ENCODE measurements around the gene ZNF594.
"Not testable (repeated sequence)": the region's sequence is repeated elsewhere in the genome, so short reads cannot be mapped to it uniquely, and the experiment has no call there.

The ZNF594 gene

GRCh38 chr17:5234645-5235576 lies 43.2 kb upstream of the ZNF594 start, which contains the start of gene SCIMP:
TSS of gene SCIMP (minus strand) at chr17:5234860. CDS start at chr17:5234755, 105 bp downstream.
- no peaks in the 10 kb centered on the region for H3K4me1 ChIP-seq (ENCODE audit: control insufficient read depth in 1 of 2, insufficient read depth in 1 of 2, low read depth in 1 of 2, low read length in 1 of 2)
- H3K27me3 ChIP-seq: no peaks in the 10 kb centered on the region
- H3K4me3 ChIP-seq (ENCODE audit: low read depth in 1 of 2, low read length in 1 of 2): no peak within 1 kb of the TSS
- H3K9me3 ChIP-seq: no peaks in the 10 kb centered on the region
- no peak within 1 kb of the TSS for H3K27ac ChIP-seq
- H3K36me3 ChIP-seq: no peaks in the 10 kb centered on the region
- TF ChIP-seq CTCF (IDR thresholded peaks at IDR 0.05): no peak

- H3K27me3 ChIP-seq; H3K4me3 ChIP-seq (ENCODE audit: low read depth in 1 of 2, low read length in 1 of 2); H3K9me3 ChIP-seq; H3K27ac ChIP-seq; H3K36me3 ChIP-seq; H3K4me1 ChIP-seq (ENCODE audit: control insufficient read depth in 1 of 2, insufficient read depth in 1 of 2, low read depth in 1 of 2, low read length in 1 of 2): not testable (repeated sequence)
Observed at GRCh38 chr17:5233492-5233891, 41.8 kb upstream of the ZNF594 start.

DNA sequence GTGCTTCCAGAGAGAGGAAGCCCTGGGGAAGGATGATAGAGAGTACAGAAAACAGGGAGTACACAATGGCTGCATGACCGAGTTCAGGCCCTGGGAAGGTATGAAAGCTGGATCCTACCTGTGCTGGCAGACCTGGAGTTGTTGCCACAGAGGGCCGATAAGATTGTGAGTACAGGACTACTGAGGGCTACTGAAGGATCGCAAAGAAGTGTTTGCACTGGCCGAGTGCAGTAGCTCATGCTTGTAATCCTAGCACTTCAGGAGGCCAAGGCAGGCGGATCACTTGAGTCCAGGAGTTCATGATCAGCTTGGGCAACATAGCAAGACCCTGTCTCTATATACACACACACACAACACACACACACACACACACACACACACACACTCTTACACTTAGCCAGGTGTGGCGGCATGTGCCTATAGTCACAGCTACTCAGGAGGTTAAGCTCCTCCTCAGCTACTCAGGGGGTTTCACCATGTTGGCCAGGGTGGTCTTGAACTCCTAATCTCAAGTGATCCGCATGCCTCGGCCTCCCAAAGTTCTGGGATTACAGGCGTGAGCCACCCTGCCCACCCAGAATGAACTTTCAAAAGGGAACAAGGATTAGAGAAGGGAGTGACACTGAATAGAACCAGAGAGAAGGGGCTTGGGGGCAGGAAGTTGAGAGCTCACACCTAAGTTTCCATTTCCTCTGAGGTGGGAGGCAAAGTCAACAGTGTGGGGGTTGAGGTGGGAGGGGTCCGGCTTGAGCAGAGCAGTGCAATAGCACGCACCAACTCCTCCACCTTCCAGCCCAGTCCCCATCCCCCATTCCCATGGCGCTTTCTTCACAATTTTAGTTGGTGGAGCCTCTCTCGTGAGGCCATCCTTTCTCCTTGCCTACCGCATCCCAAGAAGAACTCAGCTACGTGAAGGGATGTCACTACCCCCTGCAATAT lies 35.5 kb upstream of the ZNF594 start:
- Histone ChIP-seq H3K36me3 (no peaks in the 10 kb centered on the region), H3K4me1 (ENCODE audit: control insufficient read depth in 1 of 2, insufficient read depth in 1 of 2, low read depth in 1 of 2, low read length in 1 of 2) (peaks cover 4 to 5% of the 10 kb centered on the region in 2 experiments), H3K4me3 (ENCODE audit: low read depth in 1 of 2, low read length in 1 of 2) (no peak overlapping the region), H3K27me3 (no peaks in the 10 kb centered on the region), H3K27ac (no peak overlapping the region), H3K9me3 (no peaks in the 10 kb centered on the region)
- TF ChIP-seq CTCF (IDR thresholded peaks at IDR 0.05): no peak

GRCh38 chr17:5225668-5226457 lies 34.2 kb upstream of the ZNF594 start:
- Histone ChIP-seq H3K4me3 (ENCODE audit: low read depth in 1 of 2, low read length in 1 of 2) (no peak overlapping the region), H3K9me3 (no peaks in the 10 kb centered on the region), H3K27me3 (no peaks in the 10 kb centered on the region), H3K27ac (no peak overlapping the region), H3K4me1 (ENCODE audit: control insufficient read depth in 1 of 2, insufficient read depth in 1 of 2, low read depth in 1 of 2, low read length in 1 of 2) (peaks cover 11 to 13% of the 10 kb centered on the region in 2 experiments), H3K36me3 (no peaks in the 10 kb centered on the region)
- no peak for TF ChIP-seq CTCF (IDR thresholded peaks at IDR 0.05)

GRCh38 chr17:5221912-5222311 lies 30.2 kb upstream of the ZNF594 start:
- H3K9me3 ChIP-seq; H3K36me3 ChIP-seq; H3K4me3 ChIP-seq (ENCODE audit: low read depth in 1 of 2, low read length in 1 of 2); H3K27ac ChIP-seq; H3K27me3 ChIP-seq: not testable (repeated sequence)
- peaks cover 11 to 14% of the 10 kb centered on the region in 2 experiments for H3K4me1 ChIP-seq (ENCODE audit: control insufficient read depth in 1 of 2, insufficient read depth in 1 of 2, low read depth in 1 of 2, low read length in 1 of 2)

GRCh38 chr17:5220074-5220473 lies 28.4 kb upstream of the ZNF594 start:
- H3K36me3 ChIP-seq: no peaks in the 10 kb centered on the region
- no peak overlapping the region for H3K27ac ChIP-seq
- no peak overlapping the region for H3K4me3 ChIP-seq (ENCODE audit: low read depth in 1 of 2, low read length in 1 of 2)
- H3K4me1 ChIP-seq (ENCODE audit: control insufficient read depth in 1 of 2, insufficient read depth in 1 of 2, low read depth in 1 of 2, low read length in 1 of 2): peaks cover 6 to 9% of the 10 kb centered on the region in 2 experiments
- H3K27me3 ChIP-seq: no peaks in the 10 kb centered on the region
- no peak for TF ChIP-seq CTCF (IDR thresholded peaks at IDR 0.05)
- H3K9me3 ChIP-seq: no peaks in the 10 kb centered on the region
